GM23338 (cell line): ENCODE results near the gene GLI1. TPM values are rescaled to one million over a fixed set of nuclear protein-coding genes. Genes with fewer than 3 reads are reported as not detected.

Source experiments
- ATAC-seq: fragments of 200-7000 bp; cut with Tn5 transposase; 3 replicates; pipeline ENCODE4 v1.9.1; 2020
- DNase-seq: peaks from one replicate; pipeline ENCODE4 v3.0.0-alpha.2; 2015; ENCODE audit warnings: low spot score
- H2AFZ ChIP-seq: fragments of 200-600 bp; sonication (generic); 2 replicates; pipeline ENCODE4 v1.8.0; 2016; ENCODE audit warnings: antibody characterized with exemption, mild to moderate bottlenecking, moderate library complexity
- H3F3A ChIP-seq: fragments of 200-600 bp; sonication (generic); replicated peaks from 2 replicates; pipeline ENCODE4 v1.8.0; 2017; ENCODE audit warnings: antibody characterized with exemption, mixed run types, low read depth
- H3K27ac ChIP-seq: fragments of 200-600 bp; sonication (generic); 2 replicates; pipeline ENCODE4 v1.6.1; 2016; ENCODE audit warnings: low read depth
- H3K27me3 ChIP-seq: fragments of 200-600 bp; sonication (generic); 2 replicates; pipeline ENCODE4 v1.8.0; 2016; ENCODE audit warnings: mild to moderate bottlenecking, mixed run types, moderate library complexity; ENCODE audit not compliant: insufficient read depth
- H3K36me3 ChIP-seq: fragments of 200-600 bp; sonication (generic); 2 replicates; pipeline ENCODE4 v1.8.0; 2016; ENCODE audit warnings: mild to moderate bottlenecking; ENCODE audit not compliant: insufficient read depth
- H3K4me1 ChIP-seq: fragments of 200-600 bp; sonication (generic); 2 replicates; pipeline ENCODE4 v1.8.0; 2016; ENCODE audit warnings: mild to moderate bottlenecking, moderate library complexity; ENCODE audit not compliant: insufficient read depth
- H3K4me2 ChIP-seq: fragments of 200-600 bp; sonication (generic); 2 replicates; pipeline ENCODE4 v1.7.1; 2017; ENCODE audit warnings: mixed run types
- H3K4me3 ChIP-seq: fragments of 200-600 bp; sonication (generic); 2 replicates; pipeline ENCODE4 v1.6.1; 2016; ENCODE audit warnings: mixed run types
- H3K79me2 ChIP-seq: fragments of 200-600 bp; sonication (generic); replicated peaks from 2 replicates; pipeline ENCODE4 v1.8.0; 2017; ENCODE audit warnings: mild to moderate bottlenecking; ENCODE audit not compliant: insufficient read depth
- H3K9me2 ChIP-seq: fragments of 200-600 bp; sonication (generic); 2 replicates; pipeline ENCODE4 v1.8.0; 2017; ENCODE audit not compliant: insufficient read depth
- H4K20me1 ChIP-seq: fragments of 200-600 bp; sonication (generic); replicated peaks from 2 replicates; pipeline ENCODE4 v1.8.0; 2017; ENCODE audit warnings: mild to moderate bottlenecking; ENCODE audit not compliant: insufficient read depth
- H3K27ac Mint-ChIP-seq: 2 replicates; pipeline ENCODE4 v1.8.0; 2020; ENCODE audit warnings: inconsistent platforms, mild to moderate bottlenecking, moderate library complexity, mixed read lengths
- H3K27me3 Mint-ChIP-seq: 3 replicates; pipeline ENCODE4 v1.8.0; 2022; ENCODE audit warnings: low read depth, mild to moderate bottlenecking, moderate library complexity, mixed read lengths, inconsistent platforms; ENCODE audit not compliant: insufficient read depth, poor library complexity
- H3K36me3 Mint-ChIP-seq: 3 replicates; pipeline ENCODE4 v1.8.0; 2021; ENCODE audit warnings: low read depth, mild to moderate bottlenecking, inconsistent platforms, moderate library complexity, mixed read lengths
- H3K4me1 Mint-ChIP-seq: 3 replicates; pipeline ENCODE4 v1.8.0; 2020; ENCODE audit warnings: mild to moderate bottlenecking, inconsistent platforms, mixed read lengths
- H3K4me3 Mint-ChIP-seq: 3 replicates; pipeline ENCODE4 v1.8.0; 2021; ENCODE audit warnings: moderate library complexity, mild to moderate bottlenecking, inconsistent platforms, mixed read lengths
- H3K9me3 Mint-ChIP-seq: 3 replicates; pipeline ENCODE4 v1.8.0; 2020; ENCODE audit warnings: moderate library complexity, mild to moderate bottlenecking, inconsistent platforms, mixed read lengths
- CREB1 ChIP-seq: fragments of 250-450 bp; sonication (Bioruptor Pico); IDR thresholded peaks from 2 replicates; pipeline ENCODE4 v1.5.0; 2020; ENCODE audit warnings: low read depth, mild to moderate bottlenecking, moderate library complexity
- CTCF ChIP-seq, 2 experiments: fragments of 200-600 bp in 1 of 2; sonication (generic) in 1 of 2; conservative IDR thresholded peaks; 2 replicates each; pipeline versions ENCODE4 v1.5.1 to v1.6.1; 2016 to 2017; ENCODE audit warnings: antibody characterized with exemption in 2 of 2, low read depth in 2 of 2, mild to moderate bottlenecking in 2 of 2, moderate library complexity in 1 of 2
- ETS1 ChIP-seq: IDR thresholded peaks from 2 replicates; pipeline ENCODE4 v1.6.1; 2016; ENCODE audit warnings: antibody characterized with exemption
- EZH2 ChIP-seq: fragments of 200-600 bp; sonication (generic); IDR thresholded peaks from one replicate; pipeline ENCODE4 v1.8.0; 2017; ENCODE audit warnings: antibody characterized with exemption, mild to moderate bottlenecking, low read depth; ENCODE audit not compliant: unreplicated experiment
- EZH2phosphoT487 ChIP-seq: fragments of 200-600 bp; sonication (generic); IDR thresholded peaks from one replicate; pipeline ENCODE4 v1.8.1; 2018; ENCODE audit warnings: antibody characterized with exemption; ENCODE audit not compliant: unreplicated experiment
- JUNB ChIP-seq: IDR thresholded peaks from one replicate; pipeline ENCODE4 v1.6.1; 2016; ENCODE audit warnings: antibody characterized with exemption; ENCODE audit not compliant: unreplicated experiment
- NANOG ChIP-seq: IDR thresholded peaks from 2 replicates; pipeline ENCODE4 v1.6.1; 2016; ENCODE audit warnings: antibody characterized with exemption, borderline replicate concordance
- POLR2AphosphoS5 ChIP-seq: IDR thresholded peaks from 2 replicates; pipeline ENCODE4 v1.6.1; 2016; ENCODE audit warnings: antibody characterized with exemption, low read depth
- REST ChIP-seq: IDR thresholded peaks from one replicate; pipeline ENCODE4 v1.6.1; 2018; ENCODE audit warnings: antibody characterized with exemption; ENCODE audit not compliant: unreplicated experiment
- STAT1 ChIP-seq: IDR thresholded peaks from one replicate; pipeline ENCODE4 v1.6.1; 2016; ENCODE audit warnings: antibody characterized with exemption; ENCODE audit not compliant: unreplicated experiment
- ZNF114 ChIP-seq: fragments of 250-450 bp; sonication (Bioruptor Pico); IDR thresholded peaks from 2 replicates; pipeline ENCODE4 v1.5.0; 2020; ENCODE audit warnings: mild to moderate bottlenecking, moderate library complexity
- ZNF331 ChIP-seq: fragments of 250-450 bp; sonication (Bioruptor Pico); IDR thresholded peaks from 2 replicates; pipeline ENCODE4 v1.5.0; 2020; ENCODE audit warnings: low read depth, mild to moderate bottlenecking, moderate library complexity
- ZNF462 ChIP-seq: fragments of 250-450 bp; sonication (Bioruptor Pico); IDR thresholded peaks from 2 replicates; pipeline ENCODE4 v1.5.0; 2020; ENCODE audit warnings: mild to moderate bottlenecking, moderate library complexity
- polyA plus RNA-seq: library from polyadenylated mRNA; unstranded; fragments of >200 nt; fragmentation: Nextera tagmentation; extraction: Ambion mirVana; gene quantifications from 2 replicates; pipeline ENCODE4 v1.2.1, GENCODE V29; 2016
- total RNA-seq: library from RNA; depleted of rRNA; stranded (reverse); fragments of >200 nt; shearing (Covaris generic); gene quantifications from 2 replicates; pipeline ENCODE4 v1.2.3, GENCODE V29; 2014

GLI1 gene
- total and polyA plus RNA-seq, 2 experiments from 2014 or later: 5.6 to 18.1 TPM

- Histone ChIP-seq H3K79me2 (no peaks in the 10 kb centered on the region), H3K36me3 (no peaks in the 10 kb centered on the region), H3K27ac (no peak overlapping the region), H3K27me3 (no peaks in the 10 kb centered on the region), H2AFZ (peak overlapping the region; percentile 83; the same call in 1 of the 2 replicates), H4K20me1 (no peaks in the 10 kb centered on the region), H3K4me1 (peaks cover 6% of the 10 kb centered on the region; the same call in 1 of the 2 replicates), H3K4me2 (no peak overlapping the region), H3K4me3 (no peak overlapping the region), H3K9me2 (no peaks in the 10 kb centered on the region), H3F3A (peaks cover 11% of the 10 kb centered on the region)
- TF ChIP-seq REST (no peak), EZH2 (no peak), ETS1 (no peak), EZH2phosphoT487 (no peak), CTCF (conservative IDR thresholded peaks at IDR 0.05; ENCODE audit: low read depth in 2 of 2) (no peak), CREB1 (CRISPR knock-in tag) (no peak), JUNB (no peak), NANOG (no peak), STAT1 (no peak), POLR2AphosphoS5 (no peak), ZNF462 (no peak), ZNF331 (CRISPR knock-in tag) (no peak), ZNF114 (CRISPR knock-in tag) (no peak)
- H3K27ac Mint-ChIP-seq: peak overlapping the region; percentile 56; the same call in 1 of the 2 replicates
- no peak overlapping the region; the same call in 2 of the 3 replicates for H3K4me3 Mint-ChIP-seq
- no peaks in the 10 kb centered on the region; the same call in 2 of the 3 replicates for H3K36me3 Mint-ChIP-seq
- H3K9me3 Mint-ChIP-seq: no peaks in the 10 kb centered on the region
- H3K4me1 Mint-ChIP-seq: peaks cover 9% of the 10 kb centered on the region; the same call in 2 of the 3 replicates
- peaks cover 5% of the 10 kb centered on the region for H3K27me3 Mint-ChIP-seq
- DNase-seq (no peak), ATAC-seq (no peak)
Measured at GRCh38 chr12:57435293-57435692, 24.3 kb upstream of the GLI1 start.
